Measurements from ENCODE around the gene IL17RB.

DNA sequence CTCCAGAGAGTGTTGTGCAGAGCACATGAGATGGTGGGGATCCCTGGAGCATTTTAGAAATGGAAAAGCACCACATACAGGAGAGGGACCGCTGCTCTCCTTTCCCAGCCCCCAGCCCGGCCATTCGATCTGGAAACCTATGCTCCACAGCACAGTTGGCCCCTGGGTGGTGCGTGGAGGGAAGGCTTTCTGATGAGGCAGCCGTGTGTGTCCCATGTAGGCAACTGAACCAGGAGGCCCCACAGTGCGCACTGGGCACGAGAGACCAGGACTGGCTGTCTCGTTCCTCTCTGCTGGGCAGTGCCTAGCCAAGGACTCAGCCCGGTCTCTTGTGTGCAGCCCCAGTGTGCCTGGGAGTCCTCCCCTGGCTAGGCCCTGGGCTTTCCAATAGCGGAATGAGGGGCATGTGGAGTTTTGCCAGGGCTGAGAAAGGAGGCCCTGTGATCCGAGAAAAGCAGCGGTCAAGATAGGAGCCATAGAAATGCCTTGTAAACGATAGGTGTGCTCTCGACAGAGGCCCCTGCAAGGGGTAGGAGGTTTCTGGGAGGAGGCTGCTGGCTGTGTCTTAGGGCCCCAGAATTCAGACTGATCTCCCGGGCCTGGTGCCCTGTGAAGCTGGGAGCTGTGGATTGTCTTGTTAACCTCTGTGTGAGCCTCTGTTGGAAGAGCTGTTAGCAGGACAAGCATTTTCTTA lies 39.1 kb upstream of the IL17RB start:
- TF ChIP-seq POLR2A (IDR thresholded peaks at IDR 0.05; ENCODE audit: low read depth, low read length) (no peak), TAF1 (IDR thresholded peaks at IDR 0.05; ENCODE audit: low read depth, low read length) (no peak)
